ENCODE results near the gene PDS5A.

PDS5A gene

GRCh38 chr4:39900966-39901365 lies 76.7 kb downstream of the PDS5A start:
- no peak for ATAC-seq (ENCODE audit: low read depth)
- H3K27ac ChIP-seq (ENCODE audit: poor library complexity, severe bottlenecking): no peak overlapping the region
- no peaks in the 10 kb centered on the region for H3K9me3 ChIP-seq (ENCODE audit: severe bottlenecking)
- H3K4me3 ChIP-seq (ENCODE audit: severe bottlenecking): no peak overlapping the region
- TF ChIP-seq, protein P1, sequence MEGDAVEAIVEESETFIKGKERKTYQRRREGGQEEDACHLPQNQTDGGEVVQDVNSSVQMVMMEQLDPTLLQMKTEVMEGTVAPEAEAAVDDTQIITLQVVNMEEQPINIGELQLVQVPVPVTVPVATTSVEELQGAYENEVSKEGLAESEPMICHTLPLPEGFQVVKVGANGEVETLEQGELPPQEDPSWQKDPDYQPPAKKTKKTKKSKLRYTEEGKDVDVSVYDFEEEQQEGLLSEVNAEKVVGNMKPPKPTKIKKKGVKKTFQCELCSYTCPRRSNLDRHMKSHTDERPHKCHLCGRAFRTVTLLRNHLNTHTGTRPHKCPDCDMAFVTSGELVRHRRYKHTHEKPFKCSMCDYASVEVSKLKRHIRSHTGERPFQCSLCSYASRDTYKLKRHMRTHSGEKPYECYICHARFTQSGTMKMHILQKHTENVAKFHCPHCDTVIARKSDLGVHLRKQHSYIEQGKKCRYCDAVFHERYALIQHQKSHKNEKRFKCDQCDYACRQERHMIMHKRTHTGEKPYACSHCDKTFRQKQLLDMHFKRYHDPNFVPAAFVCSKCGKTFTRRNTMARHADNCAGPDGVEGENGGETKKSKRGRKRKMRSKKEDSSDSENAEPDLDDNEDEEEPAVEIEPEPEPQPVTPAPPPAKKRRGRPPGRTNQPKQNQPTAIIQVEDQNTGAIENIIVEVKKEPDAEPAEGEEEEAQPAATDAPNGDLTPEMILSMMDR (IDR thresholded peaks at IDR 0.05; ENCODE audit: poor library complexity, severe bottlenecking): no peak
- no peaks in the 10 kb centered on the region for H3K4me1 ChIP-seq (ENCODE audit: insufficient read depth, poor library complexity, severe bottlenecking)
- H3K27me3 ChIP-seq (ENCODE audit: insufficient read depth, poor library complexity, severe bottlenecking): no peaks in the 10 kb centered on the region
- H3K36me3 ChIP-seq (ENCODE audit: low read depth): peaks cover 92% of the 10 kb centered on the region
- no peak for DNase-seq (ENCODE audit: low spot score)

GRCh38 chr4:39899291-39899690 lies 78.4 kb downstream of the PDS5A start:
- Histone ChIP-seq H3K27me3 (ENCODE audit: insufficient read depth, poor library complexity, severe bottlenecking) (no peaks in the 10 kb centered on the region), H3K9me3 (ENCODE audit: severe bottlenecking) (no peaks in the 10 kb centered on the region), H3K36me3 (ENCODE audit: low read depth) (peaks cover 94% of the 10 kb centered on the region), H3K4me1 (ENCODE audit: insufficient read depth, poor library complexity, severe bottlenecking) (no peaks in the 10 kb centered on the region), H3K27ac (ENCODE audit: poor library complexity, severe bottlenecking) (no peak overlapping the region), H3K4me3 (ENCODE audit: severe bottlenecking) (no peak overlapping the region)
- ATAC-seq (ENCODE audit: low read depth): no peak
- TF ChIP-seq, protein P1 (IDR thresholded peaks at IDR 0.05; ENCODE audit: poor library complexity, severe bottlenecking): no peak
- no peak for DNase-seq (ENCODE audit: low spot score)

- no peak overlapping the region for H3K4me3 ChIP-seq (ENCODE audit: severe bottlenecking)
- no peak for DNase-seq (ENCODE audit: low spot score)
- H3K36me3 ChIP-seq (ENCODE audit: low read depth): peaks cover 94% of the 10 kb centered on the region
- TF ChIP-seq, protein P1 (IDR thresholded peaks at IDR 0.05; ENCODE audit: poor library complexity, severe bottlenecking): no peak
- H3K4me1 ChIP-seq (ENCODE audit: insufficient read depth, poor library complexity, severe bottlenecking): no peaks in the 10 kb centered on the region
- no peak overlapping the region for H3K27ac ChIP-seq (ENCODE audit: poor library complexity, severe bottlenecking)
- H3K27me3 ChIP-seq (ENCODE audit: insufficient read depth, poor library complexity, severe bottlenecking): no peaks in the 10 kb centered on the region
- no peak for ATAC-seq (ENCODE audit: low read depth)
- no peaks in the 10 kb centered on the region for H3K9me3 ChIP-seq (ENCODE audit: severe bottlenecking)
Measured at GRCh38 chr4:39898015-39898414, 79.7 kb downstream of the PDS5A start.

DNA sequence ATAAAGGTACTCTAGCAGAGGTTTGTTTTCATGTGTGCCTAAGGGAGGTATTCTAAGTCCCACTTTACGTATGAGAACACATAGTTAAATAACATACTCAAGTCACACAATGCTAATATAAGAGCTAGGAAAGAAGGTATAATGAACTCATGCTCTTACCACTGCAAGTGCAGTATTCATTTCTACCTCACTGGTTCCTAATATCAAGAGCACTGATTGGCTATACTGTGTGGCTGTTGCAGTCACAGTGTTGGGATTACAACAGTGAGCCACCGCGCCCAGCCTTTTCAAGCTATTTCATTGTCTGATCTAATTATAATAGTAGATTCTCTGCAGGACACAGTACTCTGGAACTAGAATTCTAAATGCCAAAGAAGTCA lies 84.0 kb downstream of the PDS5A start:
- Histone ChIP-seq H3K4me3 (ENCODE audit: severe bottlenecking) (no peak overlapping the region), H3K4me1 (ENCODE audit: insufficient read depth, poor library complexity, severe bottlenecking) (no peaks in the 10 kb centered on the region), H3K36me3 (ENCODE audit: low read depth) (peaks cover 95% of the 10 kb centered on the region), H3K27me3 (ENCODE audit: insufficient read depth, poor library complexity, severe bottlenecking) (no peaks in the 10 kb centered on the region), H3K9me3 (ENCODE audit: severe bottlenecking) (no peaks in the 10 kb centered on the region), H3K27ac (ENCODE audit: poor library complexity, severe bottlenecking) (no peak overlapping the region)
- ATAC-seq (ENCODE audit: low read depth): no peak
- DNase-seq (ENCODE audit: low spot score): no peak
- TF ChIP-seq, protein P1 (IDR thresholded peaks at IDR 0.05; ENCODE audit: poor library complexity, severe bottlenecking): no peak

- TF ChIP-seq, protein P1 (IDR thresholded peaks at IDR 0.05; ENCODE audit: poor library complexity, severe bottlenecking): no peak
- no peak for DNase-seq (ENCODE audit: low spot score)
- H3K36me3 ChIP-seq (ENCODE audit: low read depth): peaks cover 93% of the 10 kb centered on the region
- no peaks in the 10 kb centered on the region for H3K9me3 ChIP-seq (ENCODE audit: severe bottlenecking)
- no peak overlapping the region for H3K27ac ChIP-seq (ENCODE audit: poor library complexity, severe bottlenecking)
- no peaks in the 10 kb centered on the region for H3K4me1 ChIP-seq (ENCODE audit: insufficient read depth, poor library complexity, severe bottlenecking)
- H3K4me3 ChIP-seq (ENCODE audit: severe bottlenecking): no peak overlapping the region
- H3K27me3 ChIP-seq (ENCODE audit: insufficient read depth, poor library complexity, severe bottlenecking): no peaks in the 10 kb centered on the region
- ATAC-seq (ENCODE audit: low read depth): no peak
Measured at GRCh38 chr4:39892988-39893692, 84.6 kb downstream of the PDS5A start.
